HCT116 (cell line): ENCODE results near the gene RNF144B.
"Not testable (repeated sequence)": the region's sequence is repeated elsewhere in the genome, so short reads cannot be mapped to it uniquely, and the experiment has no call there.

Experiments
- CEBPB ChIP-seq: IDR thresholded peaks from 2 replicates; pipeline ENCODE4 v1.6.1; 2012; ENCODE audit warnings: low read depth
- CTCF ChIP-seq, 3 experiments: fragments of 200-600 bp in 1 of 3; sonication (generic) in 1 of 3; IDR thresholded peaks in 2 of 3; conservative IDR thresholded peaks in 1 of 3; 2 replicates each; pipeline ENCODE4 v1.5.1; 2012 to 2017; ENCODE audit warnings: low read depth in 2 of 3, low read length in 2 of 3, antibody characterized with exemption in 1 of 3, borderline replicate concordance in 1 of 3, control low read depth in 1 of 3, mild to moderate bottlenecking in 1 of 3, mixed read lengths in 1 of 3, mixed run types in 1 of 3, moderate library complexity in 1 of 3; ENCODE audit not compliant: insufficient read depth in 1 of 3
- EGR1 ChIP-seq: IDR thresholded peaks from 2 replicates; pipeline ENCODE4 v1.6.1; 2012; ENCODE audit warnings: low read depth
- EZH2 ChIP-seq: fragments of 200-600 bp; sonication (generic); IDR thresholded peaks from 2 replicates; pipeline ENCODE4 v1.6.1; 2017; ENCODE audit warnings: antibody characterized with exemption, mixed run types
- EZH2phosphoT487 ChIP-seq: fragments of 200-600 bp; IDR thresholded peaks from 2 replicates; pipeline ENCODE4 v1.6.1; 2018; ENCODE audit warnings: antibody characterized with exemption, borderline replicate concordance
- MAX ChIP-seq: IDR thresholded peaks from 2 replicates; pipeline ENCODE4 v1.6.1; 2012
- POLR2A ChIP-seq: IDR thresholded peaks from 2 replicates; pipeline ENCODE4 v1.7.0; 2011; ENCODE audit warnings: borderline replicate concordance; ENCODE audit not compliant: insufficient read depth, insufficient read length; ENCODE audit errors: extremely low read depth
- POLR2AphosphoS5 ChIP-seq: IDR thresholded peaks from 2 replicates; pipeline ENCODE4 v1.6.1; 2011; ENCODE audit warnings: mild to moderate bottlenecking, low read depth, low read length, moderate library complexity
- SIN3A ChIP-seq: IDR thresholded peaks from 2 replicates; pipeline ENCODE4 v1.6.1; 2012; ENCODE audit warnings: low read depth
- SP1 ChIP-seq: IDR thresholded peaks from 2 replicates; pipeline ENCODE4 v1.6.1; 2012; ENCODE audit warnings: low read depth
- TCF7L2 ChIP-seq: IDR thresholded peaks from 2 replicates; pipeline ENCODE4 v1.7.0; 2011; ENCODE audit warnings: borderline replicate concordance, inconsistent platforms; ENCODE audit not compliant: insufficient read depth, insufficient read length; ENCODE audit errors: extremely low read depth
- YY1 ChIP-seq: IDR thresholded peaks from 2 replicates; pipeline ENCODE4 v1.6.1; 2011; ENCODE audit warnings: low read length, low read depth, moderate library complexity, mild to moderate bottlenecking; ENCODE audit not compliant: insufficient replicate concordance; ENCODE audit errors: extremely low read depth
- ZBTB33 ChIP-seq: IDR thresholded peaks from 2 replicates; pipeline ENCODE4 v1.6.1; 2011; ENCODE audit warnings: mild to moderate bottlenecking, low read length, moderate library complexity; ENCODE audit not compliant: insufficient replicate concordance; ENCODE audit errors: extremely low read depth

GRCh38 chr6:18398225-18398624, 11.1 kb downstream of the RNF144B start:
- TF ChIP-seq CTCF (IDR thresholded peaks at IDR 0.05 in 2 of 3, conservative IDR thresholded peaks at IDR 0.05 in 1 of 3; ENCODE audit: borderline replicate concordance in 1 of 3, insufficient read depth in 1 of 3, low read depth in 2 of 3, low read length in 2 of 3); MAX; POLR2AphosphoS5; CEBPB; EZH2phosphoT487; EZH2; ZBTB33; POLR2A; YY1; SIN3A; TCF7L2; SP1; EGR1: not testable (repeated sequence)
